Naive thymus-derived CD4-positive, alpha-beta T cell (primary cell): ENCODE measurements around the gene PDZRN4. TPM values are rescaled to one million over a fixed set of nuclear protein-coding genes. Genes with fewer than 3 reads are reported as not detected.

ENCODE experiments used
- ATAC-seq: fragments of 150-1000 bp; cut with Tn5 transposase; 2 replicates; pipeline ENCODE4 v1.10.0; 2021; ENCODE audit warnings: mild to moderate bottlenecking, moderate library complexity
- CTCF ChIA-PET: fragments of 350-600 bp; sonication (Branson Sonifier 250); formaldehyde crosslinking; loops from one replicate; lab custom pipeline; 2021; ENCODE audit warnings: antibody characterized with exemption; lab: Charles Lee
- POLR2A ChIA-PET: fragments of 350-600 bp; sonication (Branson Sonifier 250); formaldehyde crosslinking; loops from one replicate; lab custom pipeline; 2021; ENCODE audit warnings: antibody characterized with exemption, inconsistent platforms; lab: Charles Lee
- DNase-seq, 9 donors: peaks; one replicate each; pipeline versions ENCODE4 v3.0.0 to v3.0.0-alpha.2; 2020 to 2022; ENCODE audit warnings: mixed read lengths in 1 of 9
- H3K27ac ChIP-seq: one replicate; pipeline ENCODE4 v1.7.0; 2013; ENCODE audit warnings: mild to moderate bottlenecking, low read depth, low read length, moderate library complexity
- H3K27me3 ChIP-seq, 2 donors: one replicate each; pipeline ENCODE4 v1.7.0; 2013; ENCODE audit warnings: low read length in 2 of 2, mild to moderate bottlenecking in 2 of 2, moderate library complexity in 2 of 2; ENCODE audit not compliant: control insufficient read depth in 2 of 2, insufficient read depth in 2 of 2
- H3K36me3 ChIP-seq, 3 experiments: 1 replicate in 2 of 3; 2 replicates in 1 of 3; pipeline ENCODE4 v1.7.0; 2013; ENCODE audit warnings: low read length in 3 of 3, mild to moderate bottlenecking in 3 of 3, moderate library complexity in 1 of 3; ENCODE audit not compliant: insufficient read depth in 3 of 3, control insufficient read depth in 2 of 3
- H3K4me1 ChIP-seq, 2 donors: one replicate each; pipeline ENCODE4 v1.7.0; 2013; ENCODE audit warnings: low read length in 2 of 2, mild to moderate bottlenecking in 2 of 2, moderate library complexity in 1 of 2; ENCODE audit not compliant: control insufficient read depth in 2 of 2, insufficient read depth in 2 of 2
- H3K4me3 ChIP-seq: 2 replicates; pipeline ENCODE4 v1.7.0; 2013; ENCODE audit warnings: mild to moderate bottlenecking, low read length
- H3K9me3 ChIP-seq, 3 experiments: 1 replicate in 2 of 3; 2 replicates in 1 of 3; pipeline ENCODE4 v1.7.0; 2013; ENCODE audit warnings: low read length in 3 of 3; ENCODE audit not compliant: control insufficient read depth in 2 of 3
- H3K27ac Mint-ChIP-seq, 9 donors: one replicate each; pipeline ENCODE4 v1.8.0; 2020 to 2022; ENCODE audit warnings: mixed read lengths in 9 of 9, mild to moderate bottlenecking in 8 of 9, moderate library complexity in 5 of 9, inconsistent platforms in 2 of 9
- H3K27me3 Mint-ChIP-seq, 5 donors: one replicate each; pipeline ENCODE4 v1.8.0; 2021 to 2022; ENCODE audit warnings: mixed read lengths in 5 of 5, mild to moderate bottlenecking in 1 of 5
- H3K36me3 Mint-ChIP-seq, 5 donors: one replicate each; pipeline ENCODE4 v1.8.0; 2020 to 2022; ENCODE audit warnings: mixed read lengths in 5 of 5, mild to moderate bottlenecking in 3 of 5, inconsistent platforms in 1 of 5
- H3K4me1 Mint-ChIP-seq, 7 donors: one replicate each; pipeline ENCODE4 v1.8.0; 2020 to 2022; ENCODE audit warnings: mixed read lengths in 7 of 7, mild to moderate bottlenecking in 3 of 7, inconsistent platforms in 1 of 7
- H3K4me3 Mint-ChIP-seq, 10 donors: one replicate each; pipeline ENCODE4 v1.8.0; 2020 to 2022; ENCODE audit warnings: mild to moderate bottlenecking in 10 of 10, mixed read lengths in 10 of 10, moderate library complexity in 6 of 10, inconsistent platforms in 2 of 10
- H3K9me3 Mint-ChIP-seq, 11 donors: one replicate each; pipeline ENCODE4 v1.8.0; 2020 to 2022; ENCODE audit warnings: mixed read lengths in 11 of 11, mild to moderate bottlenecking in 4 of 11, inconsistent platforms in 1 of 11, moderate library complexity in 1 of 11
- intact Hi-C, 2 donors: fragments of 100-400 bp; cut with micrococcal nuclease; formaldehyde crosslinking; loops; one replicate each; pipeline ENCODE4 v1.15.1; 2023
- polyA plus RNA-seq, 2 donors: library from polyadenylated mRNA; unstranded; fragments of 300-500 nt; fragmentation: Illumina TruSeq; gene quantifications; one replicate each; pipeline ENCODE4 v1.2.3, GENCODE V29; 2021
- total RNA-seq, 6 experiments: library from RNA in 5 of 6; stranded (reverse) in 5 of 6; gene quantifications; 1 replicate in 5 of 6; 2 replicates in 1 of 6; pipeline ENCODE4 v1.2.3 and lab custom pipeline; 2021 to 2026

Gene PDZRN4
- total and polyA plus RNA-seq, 7 experiments from 2014 or later, result not detected

DNA sequence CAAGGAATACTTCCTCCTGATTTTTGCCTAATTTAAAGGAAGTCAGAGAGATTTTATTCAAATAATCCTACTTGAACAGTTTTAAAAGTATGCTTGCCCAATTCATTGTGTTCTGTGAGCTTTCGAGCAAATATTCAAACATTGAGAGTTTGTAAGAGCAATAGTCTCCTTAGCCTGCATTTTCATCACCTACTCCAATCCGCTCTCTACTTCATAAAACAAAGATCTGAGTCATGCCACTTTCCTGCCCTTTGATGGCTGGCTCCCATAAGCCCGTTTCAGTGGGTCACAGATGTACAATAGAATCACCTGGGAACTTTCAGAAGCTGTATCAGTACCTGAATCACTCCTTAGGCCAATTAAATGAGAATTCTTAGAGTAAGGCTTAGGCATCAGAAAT is 319.2 kb downstream of the PDZRN4 start:
- H3K27me3 ChIP-seq, result no peaks in the 10 kb centered on the region
- no peaks in the 10 kb centered on the region for H3K36me3 ChIP-seq
- H3K27ac ChIP-seq, result no peak overlapping the region
- ATAC-seq, result no peak
- no peaks in the 10 kb centered on the region for H3K36me3 Mint-ChIP-seq
- ChIA-PET POLR2A (no interaction called here), CTCF (no interaction called here)
- H3K4me1 Mint-ChIP-seq, result no peaks in the 10 kb centered on the region
- H3K4me3 ChIP-seq, result no peak overlapping the region
- no peak overlapping the region for H3K27ac Mint-ChIP-seq
- DNase-seq, result no peak
- H3K4me3 Mint-ChIP-seq, result no peak overlapping the region
- H3K9me3 Mint-ChIP-seq, result no peaks in the 10 kb centered on the region
- H3K4me1 ChIP-seq, result no peaks in the 10 kb centered on the region
- intact Hi-C loops, result no loop called here
- peaks cover 0 to 16% (median 0%) of the 10 kb centered on the region in 5 donors for H3K27me3 Mint-ChIP-seq
- no peaks in the 10 kb centered on the region for H3K9me3 ChIP-seq

DNA sequence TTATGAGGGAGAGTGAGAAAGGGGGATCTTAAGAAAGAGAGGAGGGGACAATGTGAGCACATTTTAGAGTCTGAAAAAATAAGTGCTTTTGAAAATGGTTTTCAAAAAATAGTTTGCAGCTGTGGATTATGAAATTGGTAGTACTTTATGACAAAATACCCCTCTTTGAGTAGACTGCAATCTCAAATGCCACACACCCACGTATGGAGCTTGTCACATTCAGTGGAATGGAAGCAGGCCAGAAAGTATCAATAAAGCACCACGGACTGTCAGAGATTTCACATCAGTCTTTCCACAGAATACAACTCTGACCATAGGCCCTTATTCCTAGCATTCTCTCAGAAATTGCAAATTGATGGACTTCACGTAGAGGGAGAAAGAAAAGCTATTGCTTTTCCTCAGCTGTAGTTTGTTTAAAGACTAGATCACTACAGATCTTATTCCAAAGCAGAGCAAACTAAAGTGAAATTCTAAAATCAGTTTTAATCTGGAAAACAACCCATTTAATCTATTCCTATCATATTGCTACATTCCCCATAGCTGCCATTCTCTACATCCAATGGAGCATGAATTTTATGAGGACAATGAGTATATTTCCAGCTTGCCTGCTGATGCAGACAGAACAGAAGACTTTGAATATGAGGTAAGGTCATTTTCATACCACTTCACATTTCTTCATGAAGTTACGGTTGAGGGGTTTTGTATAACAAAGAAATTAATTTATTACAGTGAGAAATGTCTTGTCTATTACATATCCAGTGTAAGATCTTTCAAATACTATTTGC is 321.3 kb downstream of the PDZRN4 start:
- ATAC-seq (no peak), DNase-seq (no peak)
- Mint-ChIP-seq H3K4me3 (no peak overlapping the region), H3K27me3 (peaks cover 0 to 19% (median 0%) of the 10 kb centered on the region in 5 donors), H3K27ac (no peak overlapping the region), H3K4me1 (no peaks in the 10 kb centered on the region), H3K36me3 (no peaks in the 10 kb centered on the region), H3K9me3 (no peaks in the 10 kb centered on the region)
- POLR2A ChIA-PET, result no interaction called here
- H3K9me3 ChIP-seq, result no peaks in the 10 kb centered on the region
- H3K27ac ChIP-seq, result no peak overlapping the region
- intact Hi-C loops, result no loop called here
- no peaks in the 10 kb centered on the region for H3K4me1 ChIP-seq
- H3K27me3 ChIP-seq, result no peaks in the 10 kb centered on the region
- no peak overlapping the region for H3K4me3 ChIP-seq
- CTCF ChIA-PET, result no interaction called here
- H3K36me3 ChIP-seq, result no peaks in the 10 kb centered on the region

DNA sequence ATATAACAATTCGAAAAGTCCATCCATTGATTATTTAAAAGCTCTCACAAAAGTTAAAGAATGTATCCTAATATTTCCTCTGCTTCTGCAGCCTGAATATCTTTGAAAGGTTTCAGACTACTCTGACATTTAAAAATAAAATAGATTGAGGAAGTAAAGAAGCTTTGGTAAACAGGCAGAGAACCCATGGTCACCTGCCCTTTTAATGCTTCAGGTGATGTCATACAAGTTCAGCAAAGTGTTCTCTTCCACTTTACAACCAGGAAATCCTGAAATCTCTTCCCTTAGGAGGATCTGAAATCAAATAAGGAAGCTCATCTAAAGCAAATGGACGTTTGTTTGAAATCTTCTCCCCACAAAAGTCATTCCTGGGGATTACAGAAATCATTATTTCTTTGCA is 322.4 kb downstream of the PDZRN4 start:
- ChIA-PET POLR2A (no interaction called here), CTCF (no interaction called here)
- DNase-seq (no peak), ATAC-seq (no peak)
- Histone ChIP-seq H3K4me1 (no peaks in the 10 kb centered on the region), H3K27me3 (no peaks in the 10 kb centered on the region), H3K9me3 (no peaks in the 10 kb centered on the region), H3K4me3 (no peak overlapping the region), H3K36me3 (no peaks in the 10 kb centered on the region), H3K27ac (no peak overlapping the region)
- Mint-ChIP-seq H3K36me3 (no peaks in the 10 kb centered on the region), H3K4me3 (no peak overlapping the region), H3K27ac (no peak overlapping the region), H3K27me3 (peaks cover 0 to 19% (median 0%) of the 10 kb centered on the region in 5 donors), H3K9me3 (no peaks in the 10 kb centered on the region), H3K4me1 (no peaks in the 10 kb centered on the region)
- intact Hi-C loops, result no loop called here

DNA sequence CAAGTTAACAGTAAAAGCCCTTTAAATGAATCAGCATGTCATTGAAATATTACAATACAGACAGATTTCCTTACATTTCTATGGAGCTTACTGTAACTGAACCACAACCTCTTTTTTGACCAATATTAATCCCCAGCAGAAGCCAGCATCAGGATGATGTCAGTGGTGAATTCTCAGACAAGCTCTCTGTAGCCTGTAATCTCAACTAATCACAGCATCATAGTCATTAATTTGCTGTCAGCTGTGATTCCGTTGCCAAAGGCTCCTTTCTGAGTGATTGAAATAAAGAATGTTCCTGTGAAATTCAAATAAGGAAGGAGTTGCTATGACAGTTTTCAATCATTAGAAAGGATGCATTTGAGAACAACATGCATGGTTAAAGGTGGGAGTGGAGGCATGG is 323.1 kb downstream of the PDZRN4 start:
- no peaks in the 10 kb centered on the region for H3K36me3 Mint-ChIP-seq
- ChIA-PET CTCF (no interaction called here), POLR2A (no interaction called here)
- no peak overlapping the region for H3K27ac Mint-ChIP-seq
- ATAC-seq (no peak), DNase-seq (no peak)
- Histone ChIP-seq H3K4me1 (no peaks in the 10 kb centered on the region), H3K27me3 (no peaks in the 10 kb centered on the region), H3K4me3 (no peak overlapping the region), H3K9me3 (no peaks in the 10 kb centered on the region), H3K27ac (no peak overlapping the region), H3K36me3 (no peaks in the 10 kb centered on the region)
- H3K9me3 Mint-ChIP-seq, result no peaks in the 10 kb centered on the region
- H3K4me1 Mint-ChIP-seq, result no peaks in the 10 kb centered on the region
- peaks cover 0 to 23% (median 0%) of the 10 kb centered on the region in 5 donors for H3K27me3 Mint-ChIP-seq
- intact Hi-C loops, result no loop called here
- H3K4me3 Mint-ChIP-seq, result no peak overlapping the region

DNA sequence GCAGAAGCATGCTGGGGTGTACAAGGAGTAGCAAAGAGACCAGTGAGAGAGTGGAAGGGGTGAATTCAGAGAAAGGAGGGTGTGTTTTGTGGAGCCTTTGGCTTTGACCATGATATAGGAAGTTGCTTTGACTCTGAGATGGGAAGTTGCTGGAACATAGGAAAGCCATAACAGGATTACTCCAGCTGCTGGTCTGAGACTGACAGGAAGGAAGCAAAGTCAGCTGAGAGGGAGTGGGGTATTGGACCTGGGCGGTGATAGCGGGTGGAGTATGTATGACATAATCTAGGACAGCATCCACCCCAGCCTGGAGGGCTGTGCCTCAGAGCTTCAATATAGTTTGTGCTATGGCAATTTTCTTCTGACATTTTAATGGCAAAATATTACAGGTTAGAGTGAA is 324.4 kb downstream of the PDZRN4 start:
- Histone ChIP-seq H3K9me3 (no peaks in the 10 kb centered on the region), H3K36me3 (no peaks in the 10 kb centered on the region), H3K27ac (no peak overlapping the region), H3K4me1 (no peaks in the 10 kb centered on the region), H3K4me3 (no peak overlapping the region), H3K27me3 (no peaks in the 10 kb centered on the region)
- intact Hi-C loops, result no loop called here
- ChIA-PET POLR2A (no interaction called here), CTCF (no interaction called here)
- Mint-ChIP-seq H3K4me3 (no peak overlapping the region), H3K36me3 (no peaks in the 10 kb centered on the region), H3K27ac (no peak overlapping the region), H3K4me1 (no peaks in the 10 kb centered on the region), H3K9me3 (no peaks in the 10 kb centered on the region), H3K27me3 (peaks cover 0 to 19% (median 0%) of the 10 kb centered on the region in 5 donors)
- ATAC-seq, result peak; percentile 27
- DNase-seq, result no peak

DNA sequence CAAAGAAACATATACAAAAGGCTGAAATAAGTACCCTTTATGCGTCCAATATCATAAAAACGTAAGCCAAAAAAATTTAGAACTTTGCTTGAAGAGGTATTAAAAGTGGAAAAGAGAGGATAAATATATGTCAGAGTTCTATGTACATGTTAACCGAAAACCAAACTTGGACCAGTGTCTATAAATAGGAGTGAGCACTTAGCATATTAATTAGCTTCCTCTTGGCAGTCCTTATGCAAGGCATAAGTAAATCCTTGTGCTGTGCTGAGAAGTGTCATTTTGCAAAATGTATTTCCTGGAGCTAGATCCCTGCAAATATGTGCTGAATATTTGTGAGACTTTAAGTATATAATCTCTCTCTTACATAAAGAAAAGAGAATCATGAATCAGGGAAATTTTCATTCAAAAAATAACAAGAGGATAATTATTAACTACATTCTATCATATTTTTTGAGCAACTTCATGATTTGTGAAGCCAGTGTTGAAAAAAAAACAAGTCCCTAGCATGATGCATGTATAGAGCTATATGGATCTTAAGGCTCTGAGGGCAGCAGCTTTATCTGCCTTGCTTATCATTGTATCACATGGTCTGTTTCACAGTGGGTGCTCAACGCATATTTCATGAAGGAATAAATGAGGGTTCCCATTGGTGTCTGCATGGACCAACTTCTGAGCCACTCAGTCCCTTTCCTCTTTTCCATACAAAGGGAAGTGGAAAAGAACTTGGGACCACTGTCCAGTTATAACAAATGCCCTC is 326.1 kb downstream of the PDZRN4 start:
- Mint-ChIP-seq H3K36me3 (no peaks in the 10 kb centered on the region), H3K4me3 (no peak overlapping the region), H3K4me1 (no peaks in the 10 kb centered on the region), H3K27ac (no peak overlapping the region), H3K27me3 (peaks cover 0 to 9% (median 0%) of the 10 kb centered on the region in 5 donors), H3K9me3 (no peaks in the 10 kb centered on the region)
- POLR2A ChIA-PET, result no interaction called here
- CTCF ChIA-PET, result no interaction called here
- intact Hi-C loops, result no loop called here
- ATAC-seq, result no peak
- H3K4me3 ChIP-seq, result no peak overlapping the region
- no peaks in the 10 kb centered on the region for H3K9me3 ChIP-seq
- DNase-seq, result no peak
- H3K36me3 ChIP-seq, result no peaks in the 10 kb centered on the region
- H3K27me3 ChIP-seq, result no peaks in the 10 kb centered on the region
- no peaks in the 10 kb centered on the region for H3K4me1 ChIP-seq
- H3K27ac ChIP-seq, result no peak overlapping the region

DNA sequence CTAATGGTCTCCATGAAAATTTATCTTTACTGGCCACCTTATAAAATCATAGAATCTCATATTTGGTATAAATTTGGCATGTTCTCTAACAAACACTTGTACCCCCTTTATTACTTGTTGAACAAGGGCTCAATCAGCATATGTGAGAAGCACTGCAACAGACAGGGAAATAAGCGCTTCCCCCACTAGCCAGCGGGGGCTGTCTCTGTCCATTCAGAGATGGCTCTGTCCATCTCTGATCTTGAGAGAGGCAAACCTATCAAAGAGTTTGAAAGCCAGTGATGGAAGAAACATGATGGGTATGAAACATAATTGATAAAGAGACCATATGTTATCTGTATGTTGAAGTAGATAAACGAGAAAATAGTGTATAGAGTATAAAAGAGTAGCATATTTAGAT is 326.8 kb downstream of the PDZRN4 start:
- CTCF ChIA-PET, result no interaction called here

More for the DNA sequence above, 326.8 kb downstream of the PDZRN4 start:
- Histone ChIP-seq H3K27ac (no peak overlapping the region), H3K9me3 (no peaks in the 10 kb centered on the region), H3K36me3 (no peaks in the 10 kb centered on the region), H3K27me3 (no peaks in the 10 kb centered on the region), H3K4me3 (no peak overlapping the region), H3K4me1 (no peaks in the 10 kb centered on the region)
- no peak for DNase-seq
- H3K27ac Mint-ChIP-seq, result no peak overlapping the region
- ATAC-seq, result no peak
- H3K36me3 Mint-ChIP-seq, result no peaks in the 10 kb centered on the region
- H3K27me3 Mint-ChIP-seq, result peaks cover 0 to 9% (median 0%) of the 10 kb centered on the region in 5 donors
- intact Hi-C loops, result no loop called here
- H3K4me1 Mint-ChIP-seq, result no peaks in the 10 kb centered on the region
- POLR2A ChIA-PET, result no interaction called here
- no peaks in the 10 kb centered on the region for H3K9me3 Mint-ChIP-seq
- no peak overlapping the region for H3K4me3 Mint-ChIP-seq
